Germinal center (tissue), 1 donor: Measurements from ENCODE around the gene KBTBD3.
"Not testable (repeated sequence)": the region's sequence is repeated elsewhere in the genome, so short reads cannot be mapped to it uniquely, and the experiment has no call there.

Experiments used
- DNase-seq: peaks from one replicate; pipeline ENCODE4 v3.0.0; 2012; ENCODE audit warnings: mixed read lengths, low spot score

KBTBD3 gene

DNA sequence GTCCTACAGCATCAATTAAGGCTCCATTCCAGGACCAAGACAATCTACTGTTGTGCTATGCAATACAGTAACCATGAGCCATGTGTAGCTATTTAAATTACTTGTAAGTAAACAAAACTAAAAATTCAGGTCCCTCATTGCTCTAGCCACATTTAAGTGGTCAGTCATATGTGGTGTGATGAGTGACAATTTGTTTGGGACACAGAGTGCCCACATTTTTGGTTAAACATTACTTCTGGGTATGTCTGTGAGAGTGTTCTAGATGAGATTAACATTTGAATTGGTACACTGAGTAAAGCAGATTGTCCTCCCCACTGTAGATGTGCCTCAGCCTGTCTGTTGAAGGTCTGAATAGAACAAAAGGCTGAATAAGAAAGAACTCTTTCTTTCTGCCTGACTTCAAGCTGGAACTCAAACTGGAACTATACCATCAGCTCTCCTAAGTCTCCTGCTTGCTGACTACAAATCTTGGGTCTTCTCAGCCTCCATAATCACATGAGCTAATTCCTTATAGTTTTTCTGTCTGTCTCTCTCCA is 15.8 kb downstream of the KBTBD3 start:
- no peak for DNase-seq

DNA sequence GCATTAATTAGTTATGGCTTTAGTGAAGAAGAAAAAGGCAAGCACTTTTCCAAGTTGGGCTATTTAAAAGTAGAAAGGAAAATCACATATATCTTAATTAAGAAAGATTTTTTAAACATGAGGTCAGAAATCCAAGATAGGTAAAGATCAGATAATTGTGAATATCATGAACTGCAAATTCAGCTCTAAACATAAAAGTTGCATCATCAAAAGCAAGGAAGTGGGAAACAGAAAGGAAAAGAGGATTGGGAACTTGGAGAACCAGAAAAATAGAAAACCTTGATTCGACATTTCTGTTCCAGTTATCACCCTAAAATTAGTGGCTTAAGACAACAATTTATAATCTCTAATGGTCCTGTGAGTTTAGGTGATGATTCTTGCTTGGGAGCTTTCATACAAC is 17.5 kb downstream of the KBTBD3 start:
- DNase-seq = no peak

DNA sequence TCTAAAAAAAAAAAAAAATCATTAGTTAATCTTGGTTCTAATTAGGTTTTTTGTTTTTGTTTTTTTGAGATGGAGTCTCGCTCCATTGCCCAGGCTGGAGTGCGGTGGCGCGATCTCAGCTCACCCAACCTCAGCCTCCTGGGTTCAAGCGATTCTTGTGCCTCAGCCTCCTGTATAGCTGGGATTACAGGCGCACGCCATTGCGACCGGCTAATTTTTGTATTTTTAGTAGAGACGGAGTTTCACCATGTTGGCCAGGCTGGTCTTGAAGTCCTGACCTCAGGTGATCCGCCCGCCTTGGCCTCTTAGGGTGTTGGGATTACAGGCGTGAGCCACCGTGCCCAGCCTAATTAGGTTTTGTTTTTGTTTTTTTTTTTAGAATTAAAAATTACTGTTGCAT is 18.8 kb downstream of the KBTBD3 start:
- DNase-seq = not testable (repeated sequence)

DNA sequence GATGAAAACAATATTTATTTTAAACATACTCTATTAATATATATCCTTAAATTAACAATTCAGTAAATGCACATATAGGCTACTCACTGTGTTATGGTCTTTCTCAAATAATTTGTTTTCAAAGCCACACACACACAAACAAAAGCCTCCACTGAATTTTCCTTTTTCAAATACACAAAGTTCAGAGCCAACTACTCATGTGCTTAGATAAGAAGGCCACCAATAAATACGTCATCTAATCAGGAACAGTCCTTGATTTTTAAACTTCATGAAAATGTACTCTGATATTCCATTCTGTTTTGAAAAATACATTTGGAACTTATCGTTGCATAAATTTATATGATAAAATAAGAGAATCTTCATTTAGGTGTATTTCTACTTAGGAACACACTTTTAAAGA is 26.0 kb downstream of the KBTBD3 start:
- no peak for DNase-seq

DNA sequence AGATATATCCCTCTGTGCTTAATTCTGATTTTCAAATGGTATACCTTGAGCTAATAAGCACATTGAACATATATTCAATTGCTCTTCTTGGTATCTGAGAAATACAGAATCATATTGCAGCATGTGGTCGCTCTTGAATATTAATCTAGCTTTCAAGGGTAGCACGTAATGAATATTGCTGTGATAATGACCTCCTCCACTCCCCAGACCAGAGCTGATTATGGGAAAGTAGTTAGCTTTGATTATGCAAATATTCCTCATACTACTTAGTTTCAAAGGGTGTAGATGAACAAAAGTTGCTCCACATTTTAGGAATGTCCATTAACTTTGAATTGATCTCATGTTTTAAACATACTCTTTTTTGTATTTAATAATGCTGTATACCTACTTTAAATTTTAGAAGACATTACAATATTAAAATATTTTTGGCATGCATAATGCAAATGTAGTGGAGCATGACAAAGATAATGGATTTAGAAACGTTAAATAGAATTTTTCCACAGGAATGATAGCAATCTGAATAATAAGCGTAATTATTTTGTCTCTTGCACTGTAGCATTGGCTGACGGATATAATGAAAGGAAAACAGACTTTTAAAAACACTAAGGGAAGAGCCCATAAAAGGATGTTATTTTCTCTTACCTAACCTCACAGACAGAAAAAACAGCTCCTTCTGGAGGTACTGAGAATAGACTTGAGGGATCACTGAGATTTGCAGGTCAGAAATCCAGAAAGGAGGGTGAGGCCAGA is 27.2 kb downstream of the KBTBD3 start:
- DNase-seq = no peak

DNA sequence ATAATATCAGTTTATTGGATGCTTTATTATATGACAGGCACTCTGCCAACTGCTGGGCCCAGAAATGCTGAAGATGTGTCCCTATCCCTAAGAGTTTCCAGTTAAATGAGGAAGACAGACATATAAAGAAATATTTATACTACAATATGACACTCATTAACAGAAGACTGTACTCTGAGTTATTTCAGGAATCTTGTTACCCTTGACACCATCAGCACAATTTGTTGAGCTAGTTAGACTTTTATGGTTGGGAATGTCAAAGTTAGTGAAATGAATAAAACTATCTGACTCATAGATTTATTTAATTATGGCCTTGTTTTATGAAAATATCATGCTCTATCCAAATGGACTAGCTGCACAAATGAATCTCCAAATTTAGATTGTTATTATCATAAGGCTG is 29.5 kb downstream of the KBTBD3 start:
- no peak for DNase-seq

DNA sequence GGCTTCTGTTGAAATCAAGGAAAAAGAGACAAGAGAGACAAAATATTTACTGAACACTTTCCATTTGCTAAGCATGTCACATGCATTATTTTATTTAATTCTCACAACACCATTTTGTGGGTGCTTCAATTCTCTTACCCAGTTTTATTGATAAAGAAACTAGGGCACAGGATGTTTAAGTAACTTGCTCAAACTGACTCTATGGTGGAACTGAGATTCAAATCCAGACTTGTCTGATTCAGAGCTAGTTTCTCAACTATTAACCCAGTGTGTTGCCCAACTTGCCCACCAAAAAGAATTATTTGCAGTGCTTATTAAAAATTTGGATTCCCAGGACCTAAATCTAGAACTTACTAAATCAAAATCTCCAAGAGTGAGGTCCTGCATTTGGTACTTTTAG is 33.6 kb downstream of the KBTBD3 start:
- no peak for DNase-seq

DNA sequence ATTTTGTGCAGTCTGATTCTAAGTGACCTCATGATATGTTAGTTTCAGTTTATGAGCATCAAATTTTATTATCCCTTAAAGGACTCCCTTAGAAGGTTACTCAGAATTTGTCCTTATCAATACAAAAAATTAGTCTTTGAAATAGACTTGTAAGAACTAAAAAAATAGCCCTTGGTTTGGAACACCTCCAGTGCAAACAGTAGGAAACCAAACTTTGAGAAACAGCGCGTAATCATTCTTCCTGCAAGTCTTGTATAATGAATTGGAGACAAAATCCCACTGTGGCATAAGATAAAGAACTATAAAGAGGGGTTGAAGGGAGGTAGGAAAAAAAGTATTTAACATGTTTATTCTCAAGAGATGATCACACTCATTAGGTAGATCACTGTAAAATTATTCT is 44.3 kb downstream of the KBTBD3 start:
- DNase-seq = no peak

DNA sequence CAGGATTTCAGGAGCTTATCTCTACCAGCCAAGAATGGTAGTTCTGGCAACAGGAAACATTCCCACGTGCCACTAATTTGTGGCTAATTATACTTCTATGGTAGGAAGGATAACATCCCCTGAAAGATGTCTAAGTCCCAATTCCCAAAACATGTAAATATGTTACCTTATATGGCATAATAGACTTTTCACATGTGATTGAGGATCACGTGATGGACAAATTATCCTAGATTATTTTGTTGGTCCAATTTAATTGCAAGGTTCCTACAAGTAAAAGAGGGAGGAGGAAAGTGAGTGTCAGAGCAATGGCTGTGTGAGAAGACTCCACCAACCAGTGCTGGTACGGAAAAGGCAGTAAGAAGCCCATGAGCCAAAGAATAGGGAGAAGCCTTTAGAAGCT is 45.2 kb downstream of the KBTBD3 start:
- DNase-seq = no peak

DNA sequence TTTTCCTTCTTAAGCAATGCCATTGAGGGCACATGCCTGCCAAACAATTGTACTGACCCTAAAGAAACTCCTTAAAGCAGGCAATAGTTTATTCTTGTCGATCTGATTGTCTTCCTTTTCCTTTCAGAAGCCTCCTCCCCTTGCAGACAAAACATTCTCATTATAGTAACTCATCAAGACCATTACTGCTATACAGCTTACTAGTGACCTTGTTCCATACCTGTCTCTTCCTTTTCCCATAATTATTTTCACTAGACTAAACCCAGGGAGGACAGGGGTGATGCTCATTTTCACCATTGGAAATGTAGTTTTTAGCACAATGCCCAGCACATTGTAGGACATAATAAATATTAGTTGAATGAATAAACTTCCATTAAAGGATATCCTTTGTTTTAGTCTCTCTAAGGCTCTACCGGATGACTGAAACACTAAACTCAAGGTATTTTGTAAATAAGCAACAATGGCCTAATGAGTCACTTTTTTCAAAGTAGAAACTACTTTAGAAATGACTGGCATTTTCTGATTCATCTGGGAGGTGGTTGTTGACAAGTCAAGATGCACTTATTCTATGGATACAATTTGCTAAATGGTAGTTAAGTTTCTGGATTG is 45.8 kb downstream of the KBTBD3 start:
- no peak for DNase-seq

DNA sequence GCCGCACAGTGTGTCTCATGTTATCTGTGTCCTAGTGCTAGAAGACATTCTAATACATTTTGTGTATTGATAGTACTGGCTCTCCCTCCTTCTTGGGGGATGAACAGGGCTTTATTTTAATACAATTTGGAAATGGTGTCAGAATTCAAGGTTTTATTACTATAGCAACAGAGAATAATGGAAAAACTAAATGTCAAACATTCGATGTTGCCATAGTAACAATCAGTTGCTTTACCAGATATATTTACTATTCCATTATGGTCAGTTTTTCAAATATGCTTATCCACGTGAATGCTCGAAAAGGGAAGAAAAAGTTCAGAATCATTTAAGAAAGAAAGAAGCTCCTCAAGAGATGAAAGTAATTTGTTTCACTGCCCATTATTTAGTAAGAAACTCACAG is 46.5 kb downstream of the KBTBD3 start:
- DNase-seq = no peak

DNA sequence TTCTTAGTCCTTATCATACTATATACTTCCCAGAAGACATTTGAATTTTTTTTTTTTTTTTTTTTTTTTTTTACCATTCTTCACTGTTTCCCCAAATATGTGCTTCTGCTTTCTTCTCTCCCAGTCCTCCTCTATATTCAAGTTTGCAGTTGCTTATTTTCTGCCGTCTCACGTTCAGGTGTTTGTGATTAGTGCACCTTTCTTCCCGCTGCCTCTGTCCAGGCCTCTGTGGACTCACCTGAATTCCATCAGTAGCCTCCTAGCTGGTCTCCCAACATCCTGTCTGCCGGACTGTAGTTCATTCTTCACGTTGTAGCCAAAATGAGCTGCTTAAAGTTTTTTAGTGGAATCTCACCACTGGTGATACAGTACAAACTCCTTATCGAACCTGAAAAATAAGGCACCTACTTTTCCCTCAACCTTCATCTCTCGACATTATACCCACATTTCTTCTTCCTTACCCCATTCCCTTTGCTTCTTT is 54.3 kb downstream of the KBTBD3 start:
- no peak for DNase-seq

DNA sequence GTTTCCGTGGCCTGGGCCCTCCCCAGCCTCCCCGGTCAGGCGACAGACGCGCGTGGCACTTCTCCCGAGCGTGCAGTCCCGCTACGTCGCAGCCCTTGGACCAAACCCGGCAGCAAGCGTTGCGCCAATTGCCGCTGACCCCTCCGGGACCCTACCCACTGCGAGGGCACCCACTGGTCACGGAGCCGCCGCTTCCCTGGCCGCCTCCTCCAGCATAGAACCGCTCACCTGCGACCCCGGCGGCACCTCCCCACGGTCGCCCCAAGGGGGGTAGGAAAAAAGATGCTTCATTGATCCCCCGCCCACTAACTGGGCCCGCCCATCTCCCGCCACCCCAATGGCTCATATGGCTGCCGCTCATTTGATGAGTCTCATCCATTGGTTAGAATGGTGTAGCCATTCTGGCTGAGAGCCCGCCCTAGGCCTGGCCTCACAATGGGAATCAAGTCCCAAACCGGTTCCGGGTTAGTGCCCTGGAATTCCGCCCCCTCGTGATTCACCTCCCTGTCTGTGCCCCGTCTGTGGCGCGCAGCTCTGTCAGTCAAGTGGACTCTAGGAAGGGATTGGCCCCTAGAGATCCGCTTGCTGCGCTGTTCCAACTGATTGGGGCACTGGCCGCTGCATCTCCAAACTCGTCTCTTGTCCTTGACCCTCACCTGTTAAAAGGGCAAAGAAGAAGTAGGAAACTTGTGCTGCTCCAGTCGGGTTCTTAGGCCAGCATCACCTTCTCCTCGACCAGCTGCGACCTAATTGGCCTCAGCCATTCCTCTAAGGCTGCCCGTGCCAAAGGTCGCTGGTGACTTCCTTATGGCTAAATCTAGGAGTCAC is 55.0 kb downstream of the KBTBD3 start, which contains the start of gene MSANTD4:
Gene MSANTD4, minus strand, starts transcription at position 274 of the 828 bp plus-strand sequence. CDS start 11,323 bp downstream, outside the sequence.
- peak; percentile 97 for DNase-seq

DNA sequence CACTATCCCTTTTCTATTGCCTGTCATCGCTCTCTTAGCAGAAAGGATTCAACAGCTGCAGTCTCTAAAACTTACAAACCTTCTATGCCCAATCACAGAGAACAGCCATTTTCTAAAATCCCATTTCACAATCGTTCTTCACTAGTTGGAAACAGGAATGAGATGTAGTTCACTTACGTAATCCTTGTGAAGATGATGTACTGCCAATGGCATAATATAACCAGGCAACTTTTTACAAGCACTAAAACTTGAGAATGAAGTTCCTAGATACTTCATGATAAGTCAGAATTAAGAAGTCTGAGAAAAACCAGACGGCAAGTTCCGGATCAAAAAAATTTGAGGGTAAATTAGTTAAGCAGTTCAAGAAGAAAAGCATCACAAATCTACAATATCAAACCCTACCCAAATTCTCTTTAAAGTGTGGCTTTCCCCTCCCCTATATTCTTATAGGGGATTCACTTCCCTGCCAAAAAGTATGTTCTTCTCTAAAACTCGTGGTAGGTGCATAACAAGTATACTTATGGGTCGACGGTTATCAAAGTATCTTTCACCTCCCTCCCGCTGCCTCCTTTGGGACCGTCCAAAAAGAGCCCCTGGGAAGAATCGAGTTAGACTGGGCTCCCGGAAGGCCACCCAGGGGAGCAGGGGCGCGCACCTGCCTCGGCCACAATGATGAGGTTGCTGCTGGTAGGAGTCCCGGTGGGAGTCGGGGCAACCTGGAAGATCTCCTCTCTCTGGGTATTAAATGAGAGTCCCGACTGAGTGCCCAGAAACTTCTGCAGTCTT is 55.8 kb downstream of the KBTBD3 start:
- no peak for DNase-seq

DNA sequence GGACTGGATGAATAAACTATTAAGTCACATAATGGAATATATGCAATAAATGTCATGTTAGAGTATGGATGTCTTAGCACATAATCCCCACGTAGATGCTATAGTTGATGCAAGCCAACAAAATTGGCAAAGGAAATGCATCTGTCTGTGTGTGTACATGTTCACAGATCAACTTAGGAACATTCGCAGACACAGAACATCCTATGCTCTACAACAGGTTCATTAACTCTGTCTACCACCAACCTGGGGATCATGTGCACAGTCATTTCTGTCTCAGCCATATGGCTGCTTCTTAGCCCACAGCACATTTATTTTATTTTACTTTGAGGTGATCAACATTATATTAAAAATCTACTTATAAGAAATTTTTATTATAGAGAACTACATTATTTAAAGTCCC is 60.1 kb downstream of the KBTBD3 start:
- no peak for DNase-seq

DNA sequence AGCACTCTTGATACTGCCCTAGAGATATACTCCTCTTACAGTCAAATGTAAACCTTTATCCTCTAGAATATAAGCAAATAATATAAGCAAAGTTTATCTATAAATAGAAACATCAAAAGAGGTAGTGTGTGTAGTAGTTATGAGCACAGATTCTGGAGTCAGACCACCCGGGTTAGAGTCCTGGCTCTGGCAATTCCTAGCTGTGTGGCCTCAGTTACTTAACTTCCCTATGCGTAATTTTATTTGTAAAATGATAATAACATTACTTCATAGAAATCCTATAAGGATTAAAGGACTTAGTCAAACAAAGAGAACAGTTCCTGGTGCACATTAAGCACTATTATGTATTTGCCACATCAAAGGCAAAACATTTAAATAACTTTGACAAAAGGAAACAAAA is 62.1 kb downstream of the KBTBD3 start:
- DNase-seq = no peak

DNA sequence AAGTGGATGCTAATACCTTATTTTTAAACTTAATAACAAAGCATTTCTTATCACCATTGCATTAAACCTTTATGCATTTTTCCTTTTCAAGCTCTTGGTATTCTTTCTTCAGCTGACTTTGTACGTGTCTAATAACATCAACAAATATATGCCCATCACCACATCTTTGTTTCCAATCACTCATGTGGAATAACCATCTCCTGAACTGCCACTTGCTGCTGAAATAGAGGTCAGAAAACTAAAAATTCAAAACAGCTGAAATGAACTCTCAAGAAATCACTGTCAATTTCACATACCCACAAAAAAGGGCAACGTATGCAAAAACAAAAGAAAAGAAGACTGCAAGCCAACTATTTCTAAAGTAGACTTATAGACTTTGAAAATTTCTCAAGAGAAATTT is 62.5 kb downstream of the KBTBD3 start:
- DNase-seq = no peak

DNA sequence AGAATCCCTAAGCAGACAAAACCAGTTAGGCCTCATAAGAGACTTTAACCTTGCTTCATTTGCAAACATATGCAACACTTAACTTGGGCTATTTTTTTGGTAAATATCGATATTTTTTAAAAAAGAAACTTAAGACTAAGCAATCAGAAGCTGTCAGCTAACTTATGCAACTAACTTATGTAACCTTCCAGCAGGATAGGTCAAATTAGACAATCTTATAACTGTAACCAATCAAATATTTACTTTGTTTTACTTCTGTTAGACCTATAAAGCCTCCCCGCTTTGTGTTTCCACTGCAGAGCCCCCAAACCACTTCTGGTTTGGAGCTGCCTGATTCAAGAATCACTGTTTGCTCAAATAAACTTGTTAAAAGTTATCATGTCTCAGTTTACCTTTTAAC is 63.1 kb downstream of the KBTBD3 start:
- DNase-seq = no peak

DNA sequence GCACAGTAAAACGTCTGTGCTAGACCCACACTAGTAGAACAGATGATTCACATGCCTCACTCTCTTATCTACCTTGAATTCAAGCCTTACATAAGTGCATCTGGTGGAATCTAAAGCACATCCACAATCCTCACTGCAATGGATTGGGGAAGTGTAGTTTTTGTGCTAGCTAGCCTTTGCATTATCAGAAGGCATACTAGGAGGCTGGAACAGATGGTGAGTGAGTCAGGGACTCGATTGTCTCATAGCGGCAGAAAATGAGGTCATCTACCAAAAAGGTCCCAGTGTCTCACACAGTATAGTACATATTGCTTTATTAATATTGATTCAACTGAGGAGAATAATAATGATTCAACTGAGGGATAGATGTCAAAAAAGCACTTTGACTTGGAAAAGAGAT is 64.4 kb downstream of the KBTBD3 start:
- no peak for DNase-seq

DNA sequence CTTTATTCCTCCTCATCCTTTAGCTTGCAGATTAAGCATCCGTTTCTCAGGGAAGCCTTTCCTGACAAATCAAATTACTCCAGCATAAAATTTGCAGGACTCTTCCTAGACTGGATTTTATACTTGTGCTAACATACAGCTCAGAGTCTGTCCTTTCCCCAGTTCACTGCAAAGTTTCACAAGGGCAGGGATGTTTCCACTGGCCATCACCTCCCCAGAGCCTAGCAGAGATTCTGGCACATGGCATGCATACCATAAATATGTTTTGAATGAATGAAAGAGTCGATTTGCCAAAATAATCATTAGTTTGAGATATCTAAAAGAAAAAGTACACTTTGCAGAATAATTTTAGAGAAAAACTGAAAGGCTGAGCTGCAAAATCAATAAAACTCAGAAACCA is 65.7 kb downstream of the KBTBD3 start:
- DNase-seq = no peak

DNA sequence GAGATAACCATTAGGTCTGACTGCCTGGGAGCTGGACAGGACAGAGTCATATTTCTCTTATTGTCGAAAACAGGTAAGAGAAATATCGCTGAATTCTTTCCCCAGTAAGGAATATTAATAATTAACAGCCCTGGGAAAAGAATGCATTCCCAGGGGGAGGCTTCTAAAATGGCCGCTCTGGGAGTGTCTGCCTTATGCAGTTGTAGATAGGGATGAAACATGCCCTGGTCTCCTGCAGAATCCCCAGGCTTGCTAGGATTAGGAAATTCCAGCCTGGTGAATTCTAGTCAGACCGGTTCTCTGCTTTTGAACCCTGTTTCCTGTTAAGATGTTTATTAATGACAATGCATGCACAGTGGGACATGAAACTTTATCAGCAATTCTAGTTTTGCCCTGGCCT is 74.1 kb downstream of the KBTBD3 start:
- DNase-seq = not testable (repeated sequence)
